Adrenal gland (tissue), 5 donors: ENCODE data around the gene ACRBP.

Experiments used
- POLR2A ChIP-seq, 2 donors: fragments of 450-650 bp; IDR thresholded peaks; one replicate each; pipeline ENCODE4 v1.6.1; 2017; ENCODE audit warnings: antibody characterized with exemption in 2 of 2, mild to moderate bottlenecking in 2 of 2, moderate library complexity in 1 of 2
- TF ChIP-seq, protein P1 (sequence below), 6 experiments: fragments of 450-650 bp in 4 of 6; fragments of 200-600 bp in 2 of 6; sonication (generic) in 1 of 6; IDR thresholded peaks; 1 replicate in 5 of 6; 2 replicates in 1 of 6; pipeline versions ENCODE4 v1.5.1 to v1.8.0; 2016 to 2021; ENCODE audit warnings: antibody characterized with exemption in 6 of 6, mild to moderate bottlenecking in 2 of 6, moderate library complexity in 1 of 6
- donor health status: DM: no; HTN: no; CAD: no.

DNA sequence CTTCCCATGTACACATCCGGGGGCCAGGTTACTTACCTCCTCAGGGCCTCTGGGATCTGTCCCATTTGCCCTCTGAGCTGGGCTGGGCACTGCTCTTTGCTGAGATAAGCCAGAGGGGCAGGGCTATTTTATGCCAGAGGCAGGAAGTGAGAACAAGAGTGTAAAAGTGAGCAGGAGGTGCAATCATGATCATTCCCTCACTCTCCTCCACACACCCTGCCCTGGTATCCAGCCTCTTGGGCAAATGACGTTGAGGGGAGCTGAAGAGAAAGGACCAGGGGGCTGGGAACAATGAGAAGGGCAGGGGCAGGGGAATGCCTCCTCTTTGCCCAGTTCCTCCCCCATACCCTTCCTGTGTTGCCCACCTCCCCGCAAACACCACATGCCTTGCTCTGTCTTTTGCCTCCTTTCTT lies 15.7 kb downstream of the ACRBP start:
- TF ChIP-seq, protein P1, sequence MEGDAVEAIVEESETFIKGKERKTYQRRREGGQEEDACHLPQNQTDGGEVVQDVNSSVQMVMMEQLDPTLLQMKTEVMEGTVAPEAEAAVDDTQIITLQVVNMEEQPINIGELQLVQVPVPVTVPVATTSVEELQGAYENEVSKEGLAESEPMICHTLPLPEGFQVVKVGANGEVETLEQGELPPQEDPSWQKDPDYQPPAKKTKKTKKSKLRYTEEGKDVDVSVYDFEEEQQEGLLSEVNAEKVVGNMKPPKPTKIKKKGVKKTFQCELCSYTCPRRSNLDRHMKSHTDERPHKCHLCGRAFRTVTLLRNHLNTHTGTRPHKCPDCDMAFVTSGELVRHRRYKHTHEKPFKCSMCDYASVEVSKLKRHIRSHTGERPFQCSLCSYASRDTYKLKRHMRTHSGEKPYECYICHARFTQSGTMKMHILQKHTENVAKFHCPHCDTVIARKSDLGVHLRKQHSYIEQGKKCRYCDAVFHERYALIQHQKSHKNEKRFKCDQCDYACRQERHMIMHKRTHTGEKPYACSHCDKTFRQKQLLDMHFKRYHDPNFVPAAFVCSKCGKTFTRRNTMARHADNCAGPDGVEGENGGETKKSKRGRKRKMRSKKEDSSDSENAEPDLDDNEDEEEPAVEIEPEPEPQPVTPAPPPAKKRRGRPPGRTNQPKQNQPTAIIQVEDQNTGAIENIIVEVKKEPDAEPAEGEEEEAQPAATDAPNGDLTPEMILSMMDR (IDR thresholded peaks at IDR 0.05): no peak
- no peak for TF ChIP-seq POLR2A (IDR thresholded peaks at IDR 0.05)
